AG09309 (cell line): ENCODE data around the gene NXN.

Experiments used
- DNase-seq: peaks from one replicate; pipeline ENCODE4 v3.0.0-alpha.2; 2010; ENCODE audit warnings: low read depth
- H3K4me3 ChIP-seq: 2 replicates; pipeline ENCODE4 v1.5.1; 2011; ENCODE audit warnings: mild to moderate bottlenecking, low read depth, low read length, moderate library complexity; ENCODE audit not compliant: control insufficient read depth
- CTCF ChIP-seq: IDR thresholded peaks from 2 replicates; pipeline ENCODE4 v1.5.1; 2011; ENCODE audit warnings: mild to moderate bottlenecking, low read depth, low read length, inconsistent platforms; ENCODE audit not compliant: insufficient read depth, control insufficient read depth; ENCODE audit errors: missing control alignments

Gene NXN

GRCh38 chr17:917941-918740 is 61.4 kb downstream of the NXN start:
- H3K4me3 ChIP-seq, result no peak overlapping the region
- no peak for TF ChIP-seq CTCF
- no peak for DNase-seq

DNA sequence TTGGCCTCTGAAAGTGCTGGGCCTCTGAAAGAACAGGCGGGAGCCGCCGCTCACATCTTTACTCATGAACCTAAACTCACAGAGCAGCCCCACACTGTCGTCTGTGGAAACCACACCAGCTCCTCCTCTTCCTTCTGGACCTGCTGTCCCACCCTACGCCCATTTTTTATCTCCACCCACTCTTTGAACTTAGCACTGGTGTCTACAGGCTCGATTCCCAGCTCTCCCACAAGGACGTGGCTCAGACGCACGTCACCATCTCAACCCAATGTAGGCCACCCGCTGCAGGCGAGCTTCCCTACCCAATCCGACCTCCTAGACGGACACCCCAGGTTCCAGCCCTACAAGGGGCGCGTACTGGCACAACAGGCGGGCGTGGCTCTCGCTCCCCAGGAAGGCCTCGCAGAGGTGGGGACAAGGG is 62.2 kb downstream of the NXN start:
- DNase-seq, result no peak
- no peak for TF ChIP-seq CTCF
- H3K4me3 ChIP-seq, result no peak overlapping the region; the same call in 1 of the 2 replicates

DNA sequence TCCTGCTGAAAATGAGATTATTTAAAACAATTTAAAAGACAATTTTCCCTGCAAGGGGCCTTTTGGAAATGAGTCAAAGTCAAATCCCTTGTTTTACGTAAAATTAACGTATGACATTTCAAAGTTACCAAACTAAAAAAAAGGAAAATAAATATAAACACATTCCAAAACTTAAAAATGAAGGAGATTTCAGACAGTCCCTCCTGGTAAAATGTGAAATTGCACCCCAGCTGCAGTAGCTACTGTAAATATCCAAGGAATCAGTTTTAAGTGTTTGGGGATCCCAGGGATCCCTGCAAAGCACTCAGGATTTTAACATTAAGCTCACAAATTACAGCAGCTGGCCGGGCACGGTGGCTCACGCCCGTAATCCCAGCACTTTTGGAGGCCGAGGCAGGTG is 63.3 kb downstream of the NXN start:
- DNase-seq, result no peak
- TF ChIP-seq CTCF, result no peak
- no peak overlapping the region for H3K4me3 ChIP-seq

DNA sequence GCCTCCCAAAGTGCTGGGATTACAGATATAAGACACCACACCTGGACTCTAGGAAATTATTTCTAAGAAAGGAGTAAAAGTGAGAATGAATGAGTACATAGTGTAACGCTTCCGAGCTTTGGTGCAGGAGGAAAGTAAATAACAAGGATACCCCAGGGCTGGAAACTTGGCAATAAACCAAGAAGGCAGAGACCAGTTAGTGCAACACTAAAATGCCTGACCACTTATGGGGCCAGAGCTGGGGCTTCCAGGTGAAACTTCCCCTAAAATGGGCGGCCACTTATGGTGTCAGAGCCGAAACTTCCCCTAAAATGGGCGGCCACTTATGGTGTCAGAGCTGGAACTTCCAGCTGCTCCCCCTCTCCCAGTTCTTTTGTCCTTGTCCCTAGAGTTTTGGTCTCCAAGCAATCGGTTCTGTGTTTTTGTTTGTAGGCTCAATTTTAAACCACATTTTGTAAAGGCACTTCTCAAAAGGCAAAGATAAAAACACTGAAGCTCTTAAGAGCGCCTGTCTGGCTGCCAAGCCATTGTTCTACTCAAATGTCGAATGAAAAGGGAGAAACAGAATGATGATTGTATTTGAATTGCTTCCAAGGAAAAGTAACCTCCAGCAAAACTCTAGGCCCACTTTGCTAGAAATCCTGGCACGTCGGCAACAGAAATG is 63.9 kb downstream of the NXN start:
- no peak for DNase-seq
- no peak for TF ChIP-seq CTCF
- H3K4me3 ChIP-seq, result no peak overlapping the region

- DNase-seq, result no peak
- H3K4me3 ChIP-seq, result no peak overlapping the region
- no peak for TF ChIP-seq CTCF
Measured at GRCh38 chr17:914561-914960, 65.0 kb downstream of the NXN start.

GRCh38 chr17:913207-913606 is 66.4 kb downstream of the NXN start:
- no peak overlapping the region for H3K4me3 ChIP-seq
- no peak for DNase-seq
- TF ChIP-seq CTCF, result no peak
